HEK293T (cell line): ENCODE data around the gene PCDHGA7.

Source experiments
- BHLHE40 ChIP-seq: fragments of 450-650 bp; IDR thresholded peaks from 2 replicates; pipeline ENCODE4 v1.6.1; 2016; ENCODE audit warnings: mild to moderate bottlenecking, moderate library complexity, borderline replicate concordance
- CTBP1 ChIP-seq: fragments of 450-650 bp; IDR thresholded peaks from 2 replicates; pipeline ENCODE4 v1.6.1; 2016; ENCODE audit warnings: borderline replicate concordance
- ELF4 ChIP-seq: fragments of 450-650 bp; IDR thresholded peaks from 2 replicates; pipeline ENCODE4 v1.6.1; 2017; ENCODE audit warnings: antibody characterized with exemption
- FOXA1 ChIP-seq: fragments of 450-650 bp; IDR thresholded peaks from 2 replicates; pipeline ENCODE4 v1.6.1; 2016; ENCODE audit warnings: mild to moderate bottlenecking
- FOXM1 ChIP-seq: fragments of 450-650 bp; IDR thresholded peaks from 2 replicates; pipeline ENCODE4 v1.6.1; 2017; ENCODE audit warnings: mild to moderate bottlenecking, borderline replicate concordance
- HDGF ChIP-seq: fragments of 450-650 bp; IDR thresholded peaks from 2 replicates; pipeline ENCODE4 v1.6.1; 2017; ENCODE audit warnings: antibody characterized with exemption, borderline replicate concordance
- NFRKB ChIP-seq: fragments of 450-650 bp; IDR thresholded peaks from 2 replicates; pipeline ENCODE4 v1.6.1; 2016; ENCODE audit warnings: mild to moderate bottlenecking, moderate library complexity
- SP1 ChIP-seq: fragments of 450-650 bp; IDR thresholded peaks from 2 replicates; pipeline ENCODE4 v1.6.1; 2017
- SUZ12 ChIP-seq: fragments of 450-650 bp; IDR thresholded peaks from 2 replicates; pipeline ENCODE4 v1.6.1; 2016; ENCODE audit warnings: mild to moderate bottlenecking
- TARDBP ChIP-seq: fragments of 450-650 bp; IDR thresholded peaks from 2 replicates; pipeline ENCODE4 v1.6.1; 2016

GRCh38 chr5:141356950-141357349, 25.6 kb upstream of the PCDHGA7 start:
- TF ChIP-seq BHLHE40 (no peak), FOXA1 (no peak), SP1 (no peak), SUZ12 (no peak), CTBP1 (no peak), FOXM1 (no peak), TARDBP (no peak), NFRKB (no peak), HDGF (no peak), ELF4 (no peak)
